CD4-positive, alpha-beta T cell treated with Interleukin-2 at 100 ng/mL for 4 hours (primary cell): ENCODE data around the gene TMCO4.
"Not testable (repeated sequence)": the region's sequence is repeated elsewhere in the genome, so short reads cannot be mapped to it uniquely, and the experiment has no call there.

Experiments
- DNase-seq: peaks from one replicate; pipeline ENCODE4 v3.0.0-alpha.2; 2020; ENCODE audit warnings: low spot score

TMCO4 gene

GRCh38 chr1:19655718-19656080 lies 144.0 kb downstream of the TMCO4 start:
- no peak for DNase-seq

- no peak for DNase-seq
Observed at GRCh38 chr1:19654886-19655717, 144.6 kb downstream of the TMCO4 start.

GRCh38 chr1:19654386-19654785 lies 145.3 kb downstream of the TMCO4 start:
- no peak for DNase-seq

- DNase-seq = peak; percentile 55
Observed at GRCh38 chr1:19651141-19651737, 148.5 kb downstream of the TMCO4 start.

GRCh38 chr1:19650416-19651140 lies 149.1 kb downstream of the TMCO4 start:
- DNase-seq = no peak

GRCh38 chr1:19648689-19649088 lies 151.0 kb downstream of the TMCO4 start:
- DNase-seq = no peak

GRCh38 chr1:19648239-19648638 lies 151.5 kb downstream of the TMCO4 start:
- DNase-seq = no peak

GRCh38 chr1:19647643-19648042 lies 152.1 kb downstream of the TMCO4 start:
- DNase-seq = peak; percentile 20

- no peak for DNase-seq
Observed at GRCh38 chr1:19646377-19647319, 153.1 kb downstream of the TMCO4 start.

- no peak for DNase-seq
Observed at GRCh38 chr1:19645411-19646251, 154.1 kb downstream of the TMCO4 start.

- peak; percentile 32 for DNase-seq
Observed at GRCh38 chr1:19644681-19645410, 154.9 kb downstream of the TMCO4 start.

- no peak for DNase-seq
Observed at GRCh38 chr1:19644395-19644680, 155.4 kb downstream of the TMCO4 start.

GRCh38 chr1:19643602-19644394 lies 155.9 kb downstream of the TMCO4 start, which contains the start of gene NBL1:
Gene NBL1, plus strand, starts transcription at chr1:19644311. Its CDS starts 10,720 bp downstream, at chr1:19655031.
- peak; percentile 69 for DNase-seq

GRCh38 chr1:19643121-19643520 lies 156.6 kb downstream of the TMCO4 start:
- no peak for DNase-seq

- DNase-seq = no peak
Observed at GRCh38 chr1:19640363-19641316, 159.1 kb downstream of the TMCO4 start.

GRCh38 chr1:19639999-19640362 lies 159.7 kb downstream of the TMCO4 start:
- DNase-seq = no peak

- DNase-seq = not testable (repeated sequence)
Observed at GRCh38 chr1:19639228-19639627, 160.5 kb downstream of the TMCO4 start.

GRCh38 chr1:19637606-19638005 lies 162.1 kb downstream of the TMCO4 start:
- DNase-seq = no peak
